K562 (cell line): ENCODE data around the gene ST3GAL3. TPM values are rescaled to one million over a fixed set of nuclear protein-coding genes. Genes with fewer than 3 reads are reported as not detected.

Source experiments
- ATAC-seq: fragments of 200-7000 bp; cut with Tn5 transposase; 3 replicates; pipeline ENCODE4 v1.9.1; 2020; ENCODE audit warnings: moderate library complexity
- BruUV-seq: library from RNA; stranded (reverse); fragments of 400-500 nt; replicated peaks from 2 replicates; lab custom pipeline; 2021; lab: Mats Ljungman, UMichigan
- CTCF ChIA-PET: fragments of 300-600 bp; formaldehyde crosslinking; extraction: SDS; loops from one replicate; lab custom pipeline; 2021; ENCODE audit warnings: low intra/inter-chr PET ratio; lab: Yijun Ruan, JAX
- POLR2A ChIA-PET: fragments of 300-600, 350-650 bp; sonication (Branson Sonifier 250); formaldehyde crosslinking; extraction: SDS; loops from one replicate; lab custom pipeline; 2021; ENCODE audit warnings: antibody characterized with exemption, inconsistent platforms; lab: Yijun Ruan, JAX
- DNase-seq, 4 experiments: peaks; one replicate each; pipeline versions ENCODE4 v3.0.0 to v3.0.0-alpha.2; 2011 to 2018; ENCODE audit warnings: low spot score in 3 of 4, mixed read lengths in 3 of 4; ENCODE audit errors: extremely low read depth in 1 of 4
- FAIRE-seq: peaks from 2 replicates; lab custom pipeline; 2011; peaks lifted over from hg19 to GRCh38; lab: Jason Lieb, UNC
- H2AFZ ChIP-seq: 2 replicates; pipeline ENCODE4 v1.6.0; 2011; ENCODE audit warnings: low read depth, low read length, control low read depth, inconsistent platforms
- H3K27ac ChIP-seq: fragments of 200-600 bp; 3 replicates; pipeline ENCODE4 v1.8.0; 2011; ENCODE audit warnings: low read depth, mild to moderate bottlenecking, control low read depth, inconsistent platforms, low read length, moderate library complexity, mixed read lengths; ENCODE audit errors: extremely low read depth
- H3K27me3 ChIP-seq, 2 experiments: fragments of 300-600 bp in 1 of 2; 2 replicates in 1 of 2; 3 replicates in 1 of 2; pipeline versions ENCODE4 v1.6.0 to v1.8.0; 2011; ENCODE audit warnings: inconsistent platforms in 2 of 2, low read length in 2 of 2, mild to moderate bottlenecking in 1 of 2, mixed read lengths in 1 of 2, moderate library complexity in 1 of 2; ENCODE audit not compliant: control insufficient read depth in 2 of 2, insufficient read depth in 2 of 2
- H3K36me3 ChIP-seq: fragments of 300-600 bp; 3 replicates; pipeline ENCODE4 v1.8.0; 2011; ENCODE audit warnings: mild to moderate bottlenecking, low read length, inconsistent platforms; ENCODE audit not compliant: control insufficient read depth, insufficient read depth
- H3K4me1 ChIP-seq, 2 experiments: fragments of 200-600 bp in 1 of 2; replicated peaks in 1 of 2; 2 replicates in 1 of 2; 3 replicates in 1 of 2; pipeline versions ENCODE4 v1.5.1 to v1.8.0; 2011; ENCODE audit warnings: inconsistent platforms in 2 of 2, low read length in 2 of 2, mild to moderate bottlenecking in 1 of 2, mixed read lengths in 1 of 2, moderate library complexity in 1 of 2; ENCODE audit not compliant: control insufficient read depth in 2 of 2, insufficient read depth in 2 of 2
- H3K4me2 ChIP-seq: 2 replicates; pipeline ENCODE4 v1.6.1; 2011; ENCODE audit warnings: low read length, control low read depth, inconsistent platforms, mixed read lengths; ENCODE audit not compliant: insufficient read depth
- H3K4me3 ChIP-seq: fragments of 200-600 bp; sonication (generic), shearing (Covaris generic); 2 replicates; pipeline ENCODE4 v1.5.1; 2016; ENCODE audit warnings: control low read depth, inconsistent platforms
- H3K79me2 ChIP-seq: fragments of 200-600 bp; 3 replicates; pipeline ENCODE4 v1.8.0; 2011; ENCODE audit warnings: low read length, inconsistent platforms; ENCODE audit not compliant: control insufficient read depth, insufficient read depth
- H3K9ac ChIP-seq, 2 experiments: 2 replicates each; pipeline versions ENCODE4 v1.6.0 to v1.6.1; 2011; ENCODE audit warnings: low read depth in 2 of 2, low read length in 2 of 2, control low read depth in 1 of 2, inconsistent platforms in 1 of 2, mild to moderate bottlenecking in 1 of 2, mixed read lengths in 1 of 2; ENCODE audit not compliant: insufficient read depth in 1 of 2
- H3K9me1 ChIP-seq: one replicate; pipeline ENCODE4 v1.6.0; 2011; ENCODE audit warnings: inconsistent platforms, mild to moderate bottlenecking, low read length, moderate library complexity; ENCODE audit not compliant: control insufficient read depth, insufficient read depth
- H3K9me3 ChIP-seq: replicated peaks from 2 replicates; pipeline ENCODE4 v1.5.1; 2011; ENCODE audit warnings: low read depth, low read length, inconsistent platforms; ENCODE audit not compliant: control insufficient read depth, insufficient read depth
- H4K20me1 ChIP-seq: replicated peaks from 2 replicates; pipeline ENCODE4 v1.6.1; 2011; ENCODE audit warnings: low read length, inconsistent platforms, mixed read lengths; ENCODE audit not compliant: control insufficient read depth, insufficient read depth
- HNRNPK ChIP-seq: fragments of 200-400 bp; formaldehyde crosslinking; IDR thresholded peaks from one replicate; pipeline ENCODE4 v1.6.1; 2018; ENCODE audit warnings: mild to moderate bottlenecking, low read depth, low read length; ENCODE audit not compliant: poor library complexity, severe bottlenecking
- MED1 ChIP-seq: sonication (generic); formaldehyde crosslinking; IDR thresholded peaks from 2 replicates; pipeline ENCODE4 v1.8.1; 2023; ENCODE audit warnings: missing genetic modification reagents, borderline replicate concordance
- PTBP1 ChIP-seq: fragments of 200-400 bp; formaldehyde crosslinking; IDR thresholded peaks from 2 replicates; pipeline ENCODE4 v1.6.1; 2017; ENCODE audit warnings: low read depth, low read length
- RBM39 ChIP-seq: fragments of 200-400 bp; formaldehyde crosslinking; optimal IDR thresholded peaks from 2 replicates; pipeline ENCODE3; 2018; ENCODE audit warnings: low read depth, low read length
- STAT5B ChIP-seq: fragments of 250-450 bp; sonication (Bioruptor Pico); IDR thresholded peaks from 2 replicates; pipeline ENCODE4 v1.8.0; 2021; ENCODE audit warnings: mild to moderate bottlenecking, inconsistent platforms
- THRB ChIP-seq: fragments of 450-650 bp; formaldehyde crosslinking; conservative IDR thresholded peaks from 2 replicates; pipeline ENCODE4 v1.4.0; 2022; ENCODE audit warnings: mild to moderate bottlenecking, missing genetic modification characterization
- YY1 ChIP-seq, 3 experiments: IDR thresholded peaks; 2 replicates each; pipeline ENCODE4 v1.6.1; 2011; ENCODE audit warnings: low read length in 2 of 3, mild to moderate bottlenecking in 2 of 3, moderate library complexity in 2 of 3, borderline replicate concordance in 1 of 3, control low read depth in 1 of 3, low read depth in 1 of 3; ENCODE audit not compliant: insufficient read depth in 3 of 3, insufficient replicate concordance in 2 of 3, control insufficient read depth in 1 of 3, insufficient read length in 1 of 3; ENCODE audit errors: extremely low read depth in 1 of 3
- ZBTB17 ChIP-seq: fragments of 450-650 bp; formaldehyde crosslinking; IDR thresholded peaks from 2 replicates; pipeline ENCODE4 v1.4.0; 2020; ENCODE audit warnings: mild to moderate bottlenecking
- ZFP30 ChIP-seq: fragments of 250-450 bp; sonication (Bioruptor Pico); IDR thresholded peaks from 2 replicates; pipeline ENCODE4 v1.8.0; 2022; ENCODE audit warnings: moderate library complexity, mild to moderate bottlenecking, inconsistent platforms, borderline replicate concordance
- ZNF274 ChIP-seq: IDR thresholded peaks from 2 replicates; pipeline ENCODE4 v1.6.1; 2011; ENCODE audit warnings: low read depth, mild to moderate bottlenecking, low read length, moderate library complexity, borderline replicate concordance
- ZNF511 ChIP-seq: sonication (generic); formaldehyde crosslinking; IDR thresholded peaks from 2 replicates; pipeline ENCODE4 v1.8.0; 2022; ENCODE audit warnings: mild to moderate bottlenecking, missing genetic modification reagents
- WGBS: fragments of 100-300 bp; shearing (Covaris generic); methylation state at CpG from one replicate; pipeline ENCODE4 v1.1.6; 2016; ENCODE audit warnings: low coverage, mixed read lengths; ENCODE audit not compliant: insufficient coverage; ENCODE audit errors: missing lambda C conversion rate; 5-methylcytosine and 5-hydroxymethylcytosine counted together
- in situ Hi-C: fragments of 300-500 bp; cut with MboI; formaldehyde crosslinking; loops from 4 replicates; pipeline ENCODE4 v1.15.0; 2018; ENCODE audit warnings: inconsistent platforms, mixed read lengths
- intact Hi-C: fragments of 100-400 bp; cut with micrococcal nuclease; formaldehyde crosslinking; loops from 2 replicates; pipeline ENCODE4 v1.14.2; 2022
- polyA plus RNA-seq, 8 experiments: library from polyadenylated mRNA; depleted of rRNA in 4 of 8; stranded (reverse) in 5 of 8; unstranded in 3 of 8; fragments of >200 nt; fragmentation: Nextera tagmentation in 2 of 8; fragmentation: Illumina TruSeq in 1 of 8; extraction: Ambion mirVana in 2 of 8; extraction: Trizol in 1 of 8; gene quantifications; 2 replicates each; pipeline versions ENCODE4 v1.2.1 to v1.2.3, GENCODE V29; 2011 to 2014; ENCODE audit warnings: inconsistent platforms in 1 of 8, missing spikeins in 1 of 8
- total RNA-seq, 7 experiments: library from RNA; depleted of rRNA in 6 of 7; stranded (reverse); fragments of >200 nt in 6 of 7; fragmentation: Illumina TruSeq in 2 of 7; extraction: Trizol in 2 of 7; gene quantifications; 2 replicates each; pipeline versions ENCODE4 v1.2.1 to v1.2.3, GENCODE V29; 2011 to 2021; ENCODE audit warnings: low replicate concordance in 1 of 7

The ST3GAL3 gene
- total and polyA plus RNA-seq, 9 of the 15 experiments (the other 6 are each of a cell fraction or from before 2014, with no cell fraction given) = 1.2 to 18.9 (median 11.0) TPM

- TF ChIP-seq THRB = no peak
- TF ChIP-seq RBM39 = no peak
- TF ChIP-seq ZNF274 = no peak
- no peak for TF ChIP-seq ZBTB17
- TF ChIP-seq STAT5B (CRISPR knock-in tag) = no peak
- TF ChIP-seq ZNF511 (CRISPR knock-in tag) = no peak
- TF ChIP-seq ZFP30 (CRISPR knock-in tag) = no peak
Observed at GRCh38 chr1:43821471-43821870, 114.1 kb downstream of the ST3GAL3 start (continued).

GRCh38 chr1:43822040-43822690, 114.8 kb downstream of the ST3GAL3 start:
- Histone ChIP-seq H3K27me3 (no peaks in the 10 kb centered on the region), H4K20me1 (no peaks in the 10 kb centered on the region), H3K79me2 (no peaks in the 10 kb centered on the region), H3K9me1 (no peaks in the 10 kb centered on the region), H2AFZ (no peak overlapping the region), H3K9ac (no peak overlapping the region), H3K4me2 (no peak overlapping the region), H3K27ac (no peak overlapping the region), H3K9me3 (peaks cover 5% of the 10 kb centered on the region), H3K4me3 (no peak overlapping the region), H3K36me3 (peaks cover 7% of the 10 kb centered on the region; the same call in 1 of the 3 replicates), H3K4me1 (no peaks in the 10 kb centered on the region)
- ATAC-seq (no peak), FAIRE-seq (no peak), DNase-seq (no peak)
- intact Hi-C loops = no loop called here
- 80% methylated on average over 3 of the region's 3 CpGs for WGBS
- BruUV-seq = no TSS peak
- no peak for TF ChIP-seq PTBP1
- no peak for TF ChIP-seq YY1 (IDR thresholded peaks at IDR 0.05; ENCODE audit: borderline replicate concordance in 1 of 3, control insufficient read depth in 1 of 3, extremely low read depth in 1 of 3, insufficient read depth in 3 of 3, insufficient read length in 1 of 3, insufficient replicate concordance in 2 of 3, low read depth in 1 of 3, low read length in 2 of 3)
- no peak for TF ChIP-seq HNRNPK
- no peak for TF ChIP-seq MED1 (CRISPR knock-in tag)
- CTCF ChIA-PET = interaction anchor here (0.6 kb wide), 1 partner anchor 10 kb away, joined by 3 read pairs; no protein-coding TSS in a partner anchor
- POLR2A ChIA-PET = interaction anchor here (1.0 kb wide), 1 partner anchor 28 kb away, joined by 4 read pairs; no protein-coding TSS in a partner anchor
- in situ Hi-C loops = no loop called here
